ENCODE data around the gene GALM. TPM values are rescaled to one million over a fixed set of nuclear protein-coding genes. Genes with fewer than 3 reads are reported as not detected.

The GALM gene
- total and polyA plus RNA-seq, 2 of the 13 experiments (the other 11 are each of a cell fraction or from before 2014, with no cell fraction given) = 65.5 to 90.0 TPM

DNA sequence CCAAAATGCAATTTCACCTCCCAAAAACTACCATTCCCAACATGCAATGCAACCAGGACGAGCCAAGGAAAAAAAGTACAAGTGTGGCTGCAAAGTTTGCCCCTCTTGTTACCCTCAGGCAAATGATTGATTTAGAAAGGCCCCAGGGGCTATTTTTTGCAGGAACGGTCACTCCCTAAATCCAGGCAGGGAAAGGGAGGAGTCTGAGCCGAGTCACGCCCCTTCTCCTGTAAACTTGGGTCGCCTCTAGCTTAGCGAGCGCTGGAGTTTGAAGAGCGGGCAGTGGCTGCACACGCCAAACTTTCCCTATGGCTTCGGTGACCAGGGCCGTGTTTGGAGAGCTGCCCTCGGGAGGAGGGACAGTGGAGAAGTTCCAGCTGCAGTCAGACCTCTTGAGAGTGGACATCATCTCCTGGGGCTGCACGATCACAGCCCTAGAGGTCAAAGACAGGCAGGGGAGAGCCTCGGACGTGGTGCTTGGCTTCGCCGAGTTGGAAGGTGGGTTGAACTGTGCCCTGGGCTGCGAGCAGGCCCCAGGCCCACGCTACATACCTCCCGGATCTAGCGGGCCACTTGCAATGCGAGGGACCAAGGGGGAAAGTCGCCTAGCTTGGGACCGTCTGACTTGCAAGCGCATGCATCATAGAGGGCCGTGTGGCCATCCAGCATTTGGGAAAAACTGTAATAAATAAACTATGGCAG, at the start of gene GALM (continued):
- TF ChIP-seq ZFP82 (CRISPR knock-in tag; IDR thresholded peaks at IDR 0.05; ENCODE audit: borderline replicate concordance) = no peak
- TF ChIP-seq, protein P1, sequence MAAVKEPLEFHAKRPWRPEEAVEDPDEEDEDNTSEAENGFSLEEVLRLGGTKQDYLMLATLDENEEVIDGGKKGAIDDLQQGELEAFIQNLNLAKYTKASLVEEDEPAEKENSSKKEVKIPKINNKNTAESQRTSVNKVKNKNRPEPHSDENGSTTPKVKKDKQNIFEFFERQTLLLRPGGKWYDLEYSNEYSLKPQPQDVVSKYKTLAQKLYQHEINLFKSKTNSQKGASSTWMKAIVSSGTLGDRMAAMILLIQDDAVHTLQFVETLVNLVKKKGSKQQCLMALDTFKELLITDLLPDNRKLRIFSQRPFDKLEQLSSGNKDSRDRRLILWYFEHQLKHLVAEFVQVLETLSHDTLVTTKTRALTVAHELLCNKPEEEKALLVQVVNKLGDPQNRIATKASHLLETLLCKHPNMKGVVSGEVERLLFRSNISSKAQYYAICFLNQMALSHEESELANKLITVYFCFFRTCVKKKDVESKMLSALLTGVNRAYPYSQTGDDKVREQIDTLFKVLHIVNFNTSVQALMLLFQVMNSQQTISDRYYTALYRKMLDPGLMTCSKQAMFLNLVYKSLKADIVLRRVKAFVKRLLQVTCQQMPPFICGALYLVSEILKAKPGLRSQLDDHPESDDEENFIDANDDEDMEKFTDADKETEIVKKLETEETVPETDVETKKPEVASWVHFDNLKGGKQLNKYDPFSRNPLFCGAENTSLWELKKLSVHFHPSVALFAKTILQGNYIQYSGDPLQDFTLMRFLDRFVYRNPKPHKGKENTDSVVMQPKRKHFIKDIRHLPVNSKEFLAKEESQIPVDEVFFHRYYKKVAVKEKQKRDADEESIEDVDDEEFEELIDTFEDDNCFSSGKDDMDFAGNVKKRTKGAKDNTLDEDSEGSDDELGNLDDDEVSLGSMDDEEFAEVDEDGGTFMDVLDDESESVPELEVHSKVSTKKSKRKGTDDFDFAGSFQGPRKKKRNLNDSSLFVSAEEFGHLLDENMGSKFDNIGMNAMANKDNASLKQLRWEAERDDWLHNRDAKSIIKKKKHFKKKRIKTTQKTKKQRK (IDR thresholded peaks at IDR 0.05; ENCODE audit: low read length) = no peak
- TF ChIP-seq ETV6 (CRISPR knock-in tag; conservative IDR thresholded peaks at IDR 0.05) = no peak
- TF ChIP-seq HMG20B (CRISPR knock-in tag; conservative IDR thresholded peaks at IDR 0.05) = peak; percentile 60; the same call in 1 of the 2 replicates
- peak; percentile 74; the same call in 1 of the 2 replicates for TF ChIP-seq ZNF768 (CRISPR knock-in tag; IDR thresholded peaks at IDR 0.05)
- TF ChIP-seq XBP1 (CRISPR knock-in tag; IDR thresholded peaks at IDR 0.05) = no peak
- no peak for TF ChIP-seq SNAPC2 (CRISPR knock-in tag; IDR thresholded peaks at IDR 0.05)
- peak; percentile 33 for TF ChIP-seq CBFB (CRISPR knock-in tag; IDR thresholded peaks at IDR 0.05)
- TF ChIP-seq ZNF546 (CRISPR knock-in tag; conservative IDR thresholded peaks at IDR 0.05) = peak; percentile 90; the same call in 1 of the 2 replicates
- TF ChIP-seq EEA1 (CRISPR knock-in tag; IDR thresholded peaks at IDR 0.05; ENCODE audit: borderline replicate concordance) = no peak
- TF ChIP-seq, protein P2, sequence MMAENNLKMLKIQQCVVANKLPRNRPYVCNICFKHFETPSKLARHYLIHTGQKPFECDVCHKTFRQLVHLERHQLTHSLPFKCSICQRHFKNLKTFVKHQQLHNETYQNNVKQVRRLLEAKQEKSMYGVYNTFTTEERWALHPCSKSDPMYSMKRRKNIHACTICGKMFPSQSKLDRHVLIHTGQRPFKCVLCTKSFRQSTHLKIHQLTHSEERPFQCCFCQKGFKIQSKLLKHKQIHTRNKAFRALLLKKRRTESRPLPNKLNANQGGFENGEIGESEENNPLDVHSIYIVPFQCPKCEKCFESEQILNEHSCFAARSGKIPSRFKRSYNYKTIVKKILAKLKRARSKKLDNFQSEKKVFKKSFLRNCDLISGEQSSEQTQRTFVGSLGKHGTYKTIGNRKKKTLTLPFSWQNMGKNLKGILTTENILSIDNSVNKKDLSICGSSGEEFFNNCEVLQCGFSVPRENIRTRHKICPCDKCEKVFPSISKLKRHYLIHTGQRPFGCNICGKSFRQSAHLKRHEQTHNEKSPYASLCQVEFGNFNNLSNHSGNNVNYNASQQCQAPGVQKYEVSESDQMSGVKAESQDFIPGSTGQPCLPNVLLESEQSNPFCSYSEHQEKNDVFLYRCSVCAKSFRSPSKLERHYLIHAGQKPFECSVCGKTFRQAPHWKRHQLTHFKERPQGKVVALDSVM (CRISPR knock-in tag; IDR thresholded peaks at IDR 0.05) = peak; percentile 71
- TF ChIP-seq CEBPB (IDR thresholded peaks at IDR 0.05; ENCODE audit: borderline replicate concordance, low read depth, low read length) = no peak
- no peak for TF ChIP-seq HDAC6 (IDR thresholded peaks at IDR 0.05; ENCODE audit: low read depth, low read length)
- TF ChIP-seq, protein P3, sequence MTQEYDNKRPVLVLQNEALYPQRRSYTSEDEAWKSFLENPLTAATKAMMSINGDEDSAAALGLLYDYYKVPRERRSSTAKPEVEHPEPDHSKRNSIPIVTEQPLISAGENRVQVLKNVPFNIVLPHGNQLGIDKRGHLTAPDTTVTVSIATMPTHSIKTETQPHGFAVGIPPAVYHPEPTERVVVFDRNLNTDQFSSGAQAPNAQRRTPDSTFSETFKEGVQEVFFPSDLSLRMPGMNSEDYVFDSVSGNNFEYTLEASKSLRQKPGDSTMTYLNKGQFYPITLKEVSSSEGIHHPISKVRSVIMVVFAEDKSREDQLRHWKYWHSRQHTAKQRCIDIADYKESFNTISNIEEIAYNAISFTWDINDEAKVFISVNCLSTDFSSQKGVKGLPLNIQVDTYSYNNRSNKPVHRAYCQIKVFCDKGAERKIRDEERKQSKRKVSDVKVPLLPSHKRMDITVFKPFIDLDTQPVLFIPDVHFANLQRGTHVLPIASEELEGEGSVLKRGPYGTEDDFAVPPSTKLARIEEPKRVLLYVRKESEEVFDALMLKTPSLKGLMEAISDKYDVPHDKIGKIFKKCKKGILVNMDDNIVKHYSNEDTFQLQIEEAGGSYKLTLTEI (CRISPR knock-in tag; conservative IDR thresholded peaks at IDR 0.05) = no peak
- peak; percentile 31; the same call in 1 of the 2 replicates for TF ChIP-seq ZNF138 (CRISPR knock-in tag; IDR thresholded peaks at IDR 0.05; ENCODE audit: low read depth)
- TF ChIP-seq NR2C2 (CRISPR knock-in tag; IDR thresholded peaks at IDR 0.05; ENCODE audit: borderline replicate concordance) = peak; percentile 90
- TF ChIP-seq ZNF275 (CRISPR knock-in tag; IDR thresholded peaks at IDR 0.05; ENCODE audit: borderline replicate concordance) = no peak
- peak; percentile 57; the same call in 1 of the 2 replicates for TF ChIP-seq ARID3A (IDR thresholded peaks at IDR 0.05; ENCODE audit: low read depth, low read length)
- TF ChIP-seq ZNF550 (CRISPR knock-in tag; IDR thresholded peaks at IDR 0.05; ENCODE audit: borderline replicate concordance) = peak; percentile 73; the same call in 1 of the 2 replicates

All from HepG2 (cell line).